Breast epithelium (tissue), 3 donors: ENCODE measurements around the gene ADGRF1.

Experiments
- POLR2A ChIP-seq: fragments of 450-650 bp; IDR thresholded peaks from one replicate; pipeline ENCODE4 v1.6.1; 2016; ENCODE audit warnings: antibody characterized with exemption, mild to moderate bottlenecking, moderate library complexity
- TF ChIP-seq, protein P1 (sequence below), 3 donors: fragments of 450-650 bp; IDR thresholded peaks; one replicate each; pipeline ENCODE4 v1.5.1; 2016 to 2017; ENCODE audit warnings: antibody characterized with exemption in 3 of 3, mild to moderate bottlenecking in 3 of 3, moderate library complexity in 3 of 3

DNA sequence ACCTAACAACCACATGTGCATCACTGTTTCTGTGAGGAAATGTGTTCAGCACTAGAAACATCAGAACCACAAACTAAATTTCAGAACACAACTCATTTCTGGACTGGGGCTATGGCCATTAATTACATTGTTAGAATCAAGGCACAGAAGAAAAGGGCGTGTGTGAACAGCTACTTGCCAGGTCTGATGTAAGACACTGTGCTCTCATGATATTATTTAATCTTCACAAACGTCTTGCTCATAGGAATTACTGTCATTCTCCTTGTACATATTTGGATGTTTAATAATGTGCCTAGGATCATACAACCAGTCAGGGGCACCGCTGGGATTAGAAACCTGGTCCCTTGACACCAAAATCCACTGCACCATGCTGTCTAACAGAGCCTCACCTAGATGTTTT lies 14.8 kb downstream of the ADGRF1 start:
- TF ChIP-seq POLR2A, result no peak
- TF ChIP-seq, protein P1, sequence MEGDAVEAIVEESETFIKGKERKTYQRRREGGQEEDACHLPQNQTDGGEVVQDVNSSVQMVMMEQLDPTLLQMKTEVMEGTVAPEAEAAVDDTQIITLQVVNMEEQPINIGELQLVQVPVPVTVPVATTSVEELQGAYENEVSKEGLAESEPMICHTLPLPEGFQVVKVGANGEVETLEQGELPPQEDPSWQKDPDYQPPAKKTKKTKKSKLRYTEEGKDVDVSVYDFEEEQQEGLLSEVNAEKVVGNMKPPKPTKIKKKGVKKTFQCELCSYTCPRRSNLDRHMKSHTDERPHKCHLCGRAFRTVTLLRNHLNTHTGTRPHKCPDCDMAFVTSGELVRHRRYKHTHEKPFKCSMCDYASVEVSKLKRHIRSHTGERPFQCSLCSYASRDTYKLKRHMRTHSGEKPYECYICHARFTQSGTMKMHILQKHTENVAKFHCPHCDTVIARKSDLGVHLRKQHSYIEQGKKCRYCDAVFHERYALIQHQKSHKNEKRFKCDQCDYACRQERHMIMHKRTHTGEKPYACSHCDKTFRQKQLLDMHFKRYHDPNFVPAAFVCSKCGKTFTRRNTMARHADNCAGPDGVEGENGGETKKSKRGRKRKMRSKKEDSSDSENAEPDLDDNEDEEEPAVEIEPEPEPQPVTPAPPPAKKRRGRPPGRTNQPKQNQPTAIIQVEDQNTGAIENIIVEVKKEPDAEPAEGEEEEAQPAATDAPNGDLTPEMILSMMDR (IDR thresholded peaks at IDR 0.05), result no peak
